Calu3 (cell line): ENCODE measurements around the gene MUSK. TPM values are rescaled to one million over a fixed set of nuclear protein-coding genes. Genes with fewer than 3 reads are reported as not detected.

Experiments used
- BruUV-seq: library from RNA; stranded (reverse); fragments of 400-500 nt; replicated peaks from 2 replicates; lab custom pipeline; 2021; lab: Mats Ljungman, UMichigan
- CTCF ChIA-PET: fragments of 300-600 bp; sonication (Branson Sonifier 250); formaldehyde crosslinking; loops from one replicate; lab custom pipeline; 2022; ENCODE audit warnings: antibody characterized with exemption; lab: Charles Lee
- DNase-seq: peaks from one replicate; pipeline ENCODE4 v3.0.0; 2022
- H3K27ac Mint-ChIP-seq: one replicate; pipeline ENCODE4 v1.8.0; 2022; ENCODE audit warnings: mixed read lengths; ENCODE audit not compliant: unreplicated experiment
- H3K27me3 Mint-ChIP-seq: one replicate; pipeline ENCODE4 v1.8.0; 2022; ENCODE audit warnings: mixed read lengths; ENCODE audit not compliant: unreplicated experiment
- H3K36me3 Mint-ChIP-seq: one replicate; pipeline ENCODE4 v1.8.0; 2022; ENCODE audit warnings: mild to moderate bottlenecking, moderate library complexity, mixed read lengths; ENCODE audit not compliant: insufficient read depth, unreplicated experiment
- H3K4me1 Mint-ChIP-seq: one replicate; pipeline ENCODE4 v1.8.0; 2022; ENCODE audit warnings: mild to moderate bottlenecking, low read depth, mixed read lengths; ENCODE audit not compliant: unreplicated experiment
- H3K4me3 Mint-ChIP-seq: one replicate; pipeline ENCODE4 v1.8.0; 2022; ENCODE audit warnings: mild to moderate bottlenecking, low read depth, moderate library complexity, mixed read lengths; ENCODE audit not compliant: unreplicated experiment
- H3K9me3 Mint-ChIP-seq: one replicate; pipeline ENCODE4 v1.8.0; 2022; ENCODE audit warnings: low read depth, mixed read lengths; ENCODE audit not compliant: unreplicated experiment
- intact Hi-C: fragments of 100-400 bp; cut with micrococcal nuclease; formaldehyde crosslinking; loops from one replicate; pipeline ENCODE4 v1.10.0; 2022; ENCODE audit not compliant: unreplicated experiment
- total RNA-seq: library from RNA; stranded (reverse); gene quantifications from 2 replicates; pipeline ENCODE4 v1.2.3, GENCODE V29; 2022
- TF ChIP-seq, protein P1 (sequence below): fragments of 200-600 bp; IDR thresholded peaks from one replicate; pipeline ENCODE4 v1.8.0; 2022; ENCODE audit warnings: antibody characterized with exemption; ENCODE audit not compliant: unreplicated experiment

MUSK gene
- total RNA-seq, 1 experiment from 2014 or later: not detected

- CTCF ChIA-PET: no interaction called here
Observed at GRCh38 chr9:110809038-110809595, 140.5 kb downstream of the MUSK start.

GRCh38 chr9:110810262-110810976 lies 141.8 kb downstream of the MUSK start:
- Mint-ChIP-seq H3K36me3 (peaks cover 5% of the 10 kb centered on the region), H3K4me1 (peaks cover 20% of the 10 kb centered on the region), H3K9me3 (no peaks in the 10 kb centered on the region), H3K4me3 (no peak overlapping the region), H3K27me3 (no peaks in the 10 kb centered on the region), H3K27ac (no peak overlapping the region)
- intact Hi-C loops: no loop called here
- TF ChIP-seq, protein P1, sequence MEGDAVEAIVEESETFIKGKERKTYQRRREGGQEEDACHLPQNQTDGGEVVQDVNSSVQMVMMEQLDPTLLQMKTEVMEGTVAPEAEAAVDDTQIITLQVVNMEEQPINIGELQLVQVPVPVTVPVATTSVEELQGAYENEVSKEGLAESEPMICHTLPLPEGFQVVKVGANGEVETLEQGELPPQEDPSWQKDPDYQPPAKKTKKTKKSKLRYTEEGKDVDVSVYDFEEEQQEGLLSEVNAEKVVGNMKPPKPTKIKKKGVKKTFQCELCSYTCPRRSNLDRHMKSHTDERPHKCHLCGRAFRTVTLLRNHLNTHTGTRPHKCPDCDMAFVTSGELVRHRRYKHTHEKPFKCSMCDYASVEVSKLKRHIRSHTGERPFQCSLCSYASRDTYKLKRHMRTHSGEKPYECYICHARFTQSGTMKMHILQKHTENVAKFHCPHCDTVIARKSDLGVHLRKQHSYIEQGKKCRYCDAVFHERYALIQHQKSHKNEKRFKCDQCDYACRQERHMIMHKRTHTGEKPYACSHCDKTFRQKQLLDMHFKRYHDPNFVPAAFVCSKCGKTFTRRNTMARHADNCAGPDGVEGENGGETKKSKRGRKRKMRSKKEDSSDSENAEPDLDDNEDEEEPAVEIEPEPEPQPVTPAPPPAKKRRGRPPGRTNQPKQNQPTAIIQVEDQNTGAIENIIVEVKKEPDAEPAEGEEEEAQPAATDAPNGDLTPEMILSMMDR: no peak
- DNase-seq: no peak
- BruUV-seq: no TSS peak
- CTCF ChIA-PET: no interaction called here

More at GRCh38 chr9:110809038-110809595, 140.5 kb downstream of the MUSK start:
- intact Hi-C loops: no loop called here
- no TSS peak for BruUV-seq
- Mint-ChIP-seq H3K4me3 (no peak overlapping the region), H3K9me3 (no peaks in the 10 kb centered on the region), H3K27ac (no peak overlapping the region), H3K27me3 (no peaks in the 10 kb centered on the region), H3K4me1 (peaks cover 19% of the 10 kb centered on the region), H3K36me3 (peaks cover 4% of the 10 kb centered on the region)
- TF ChIP-seq, protein P1: no peak
- DNase-seq: no peak

DNA sequence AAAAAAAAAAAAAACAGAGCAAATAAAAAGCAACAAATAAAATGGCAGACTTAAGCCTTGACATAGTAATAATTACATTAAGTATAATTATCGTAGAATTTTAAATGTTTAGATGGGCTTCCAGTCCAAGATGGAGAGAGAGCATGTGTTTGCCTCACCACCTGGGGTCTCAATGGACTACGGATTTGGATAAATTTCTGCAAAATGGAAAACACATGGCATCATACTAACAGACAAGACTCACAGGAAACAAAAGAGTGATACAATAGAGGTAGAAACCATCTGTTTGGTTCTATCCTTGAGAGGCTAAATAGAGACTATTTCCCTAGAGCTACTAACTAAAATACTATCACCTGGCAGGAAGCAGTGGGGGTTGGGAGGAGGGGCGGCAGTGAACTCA lies 144.3 kb downstream of the MUSK start:
- Mint-ChIP-seq H3K27me3 (no peaks in the 10 kb centered on the region), H3K9me3 (no peaks in the 10 kb centered on the region), H3K4me1 (peaks cover 14% of the 10 kb centered on the region), H3K4me3 (no peak overlapping the region), H3K36me3 (peaks cover 5% of the 10 kb centered on the region), H3K27ac (no peak overlapping the region)
- CTCF ChIA-PET: no interaction called here
- TF ChIP-seq, protein P1: no peak
- intact Hi-C loops: no loop called here
- no peak for DNase-seq
- no TSS peak for BruUV-seq

DNA sequence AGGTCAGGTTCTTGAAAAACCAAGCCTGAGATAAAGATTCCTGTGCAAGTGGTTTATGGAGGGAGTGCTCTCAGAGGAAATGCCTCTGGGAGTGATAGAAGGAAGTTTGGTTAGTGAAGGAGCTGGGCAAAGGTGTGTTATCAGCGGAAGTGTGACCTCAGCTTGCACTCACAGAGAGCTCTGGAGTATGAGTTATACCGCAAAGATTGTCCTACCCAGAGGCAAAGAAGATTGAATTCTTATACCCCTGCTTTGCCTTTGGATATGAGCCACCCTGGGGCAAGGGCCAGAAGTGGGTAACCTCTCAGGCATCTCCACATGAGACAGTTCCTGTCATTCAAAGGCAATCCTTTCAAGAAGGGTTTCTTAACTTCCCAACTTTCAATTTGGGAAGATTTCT lies 145.6 kb downstream of the MUSK start:
- DNase-seq: no peak
- BruUV-seq: no TSS peak
- Mint-ChIP-seq H3K36me3 (peaks cover 5% of the 10 kb centered on the region), H3K4me1 (peaks cover 7% of the 10 kb centered on the region), H3K27me3 (no peaks in the 10 kb centered on the region), H3K4me3 (no peak overlapping the region), H3K27ac (peak overlapping the region; percentile 65), H3K9me3 (no peaks in the 10 kb centered on the region)
- CTCF ChIA-PET: no interaction called here
- intact Hi-C loops: no loop called here
- TF ChIP-seq, protein P1: no peak
